Measurements from ENCODE around the gene CD68.

CD68 gene

GRCh38 chr17:7538891-7539545, 40.4 kb upstream of the CD68 start:
- Histone ChIP-seq H4K20me1 (ENCODE audit: low read depth, low read length) (no peaks in the 10 kb centered on the region), H3K27me3 (ENCODE audit: low read length) (no peaks in the 10 kb centered on the region), H3K4me2 (ENCODE audit: low read depth, low read length, poor library complexity, severe bottlenecking) (no peak overlapping the region), H3K79me2 (ENCODE audit: insufficient read depth, low read length) (no peaks in the 10 kb centered on the region), H3K9me2 (replicated peaks; ENCODE audit: insufficient read depth, low read length) (no peaks in the 10 kb centered on the region), H2AFZ (ENCODE audit: low read depth, low read length, severe bottlenecking) (no peak overlapping the region), H3K27ac (ENCODE audit: low read depth, low read length) (no peak overlapping the region), H3K4me3 (ENCODE audit: insufficient read depth, low read length, poor library complexity, severe bottlenecking) (no peak overlapping the region), H3K36me3 (ENCODE audit: low read length) (no peaks in the 10 kb centered on the region), H3K9me3 (ENCODE audit: insufficient read depth, low read length) (peaks cover 14% of the 10 kb centered on the region; the same call in 1 of the 2 replicates), H3F3A (ENCODE audit: insufficient read depth) (no peaks in the 10 kb centered on the region), H3K9ac (ENCODE audit: low read length) (no peak overlapping the region)
- TF ChIP-seq EZH2phosphoT487 (conservative IDR thresholded peaks at IDR 0.05; ENCODE audit: low read length), result no peak
- TF ChIP-seq CTCF (IDR thresholded peaks at IDR 0.05; ENCODE audit: insufficient read depth, low read length, poor library complexity, severe bottlenecking), result no peak

GRCh38 chr17:7541074-7541621, 38.3 kb upstream of the CD68 start:
- H3K27me3 ChIP-seq (ENCODE audit: low read length), result no peaks in the 10 kb centered on the region
- no peaks in the 10 kb centered on the region for H3K9me2 ChIP-seq (replicated peaks; ENCODE audit: insufficient read depth, low read length)
- no peak overlapping the region for H3K9ac ChIP-seq (ENCODE audit: low read length)
- H2AFZ ChIP-seq (ENCODE audit: low read depth, low read length, severe bottlenecking), result no peak overlapping the region
- H3K79me2 ChIP-seq (ENCODE audit: insufficient read depth, low read length), result no peaks in the 10 kb centered on the region
- no peak overlapping the region for H3K4me3 ChIP-seq (ENCODE audit: insufficient read depth, low read length, poor library complexity, severe bottlenecking)
- H3K4me2 ChIP-seq (ENCODE audit: low read depth, low read length, poor library complexity, severe bottlenecking), result no peak overlapping the region
- peaks cover 14% of the 10 kb centered on the region; the same call in 1 of the 2 replicates for H3K9me3 ChIP-seq (ENCODE audit: insufficient read depth, low read length)
- no peaks in the 10 kb centered on the region for H4K20me1 ChIP-seq (ENCODE audit: low read depth, low read length)
- H3K27ac ChIP-seq (ENCODE audit: low read depth, low read length), result no peak overlapping the region
- H3F3A ChIP-seq (ENCODE audit: insufficient read depth), result no peaks in the 10 kb centered on the region
- no peak for TF ChIP-seq CTCF (IDR thresholded peaks at IDR 0.05; ENCODE audit: insufficient read depth, low read length, poor library complexity, severe bottlenecking)
- no peak for TF ChIP-seq EZH2phosphoT487 (conservative IDR thresholded peaks at IDR 0.05; ENCODE audit: low read length)
- no peaks in the 10 kb centered on the region for H3K36me3 ChIP-seq (ENCODE audit: low read length)

DNA sequence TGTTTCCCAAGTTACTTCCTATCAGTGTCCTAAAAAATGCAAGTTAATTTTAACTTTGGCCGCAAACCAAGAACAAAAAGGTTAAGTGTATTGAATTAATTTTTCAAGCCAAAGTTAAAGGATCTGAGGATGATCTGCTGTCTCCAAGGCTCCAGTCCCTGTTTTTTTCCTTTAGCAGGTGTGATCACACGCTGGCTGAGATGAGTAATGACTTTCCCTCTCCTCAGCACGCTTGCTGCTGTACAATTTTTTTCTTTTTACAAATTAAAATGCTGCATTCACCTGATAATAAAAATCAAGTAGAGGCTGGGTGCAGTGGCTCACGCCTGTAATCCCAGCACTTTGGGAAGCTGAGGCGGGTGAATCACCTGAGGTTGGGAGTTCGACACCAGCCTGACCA, 34.5 kb upstream of the CD68 start:
- no peaks in the 10 kb centered on the region for H3K9me3 ChIP-seq (ENCODE audit: insufficient read depth, low read length)
- H3K27me3 ChIP-seq (ENCODE audit: low read length), result no peaks in the 10 kb centered on the region
- H3F3A ChIP-seq (ENCODE audit: insufficient read depth), result no peaks in the 10 kb centered on the region
- no peaks in the 10 kb centered on the region for H3K36me3 ChIP-seq (ENCODE audit: low read length)
- H3K79me2 ChIP-seq (ENCODE audit: insufficient read depth, low read length), result no peaks in the 10 kb centered on the region
- no peaks in the 10 kb centered on the region for H3K9me2 ChIP-seq (replicated peaks; ENCODE audit: insufficient read depth, low read length)
- no peak overlapping the region for H3K4me2 ChIP-seq (ENCODE audit: low read depth, low read length, poor library complexity, severe bottlenecking)
- H3K4me3 ChIP-seq (ENCODE audit: insufficient read depth, low read length, poor library complexity, severe bottlenecking), result no peak overlapping the region
- no peak overlapping the region for H3K9ac ChIP-seq (ENCODE audit: low read length)
- H3K27ac ChIP-seq (ENCODE audit: low read depth, low read length), result no peak overlapping the region
- H4K20me1 ChIP-seq (ENCODE audit: low read depth, low read length), result no peaks in the 10 kb centered on the region
- TF ChIP-seq CTCF (IDR thresholded peaks at IDR 0.05; ENCODE audit: insufficient read depth, low read length, poor library complexity, severe bottlenecking) (no peak), EZH2phosphoT487 (conservative IDR thresholded peaks at IDR 0.05; ENCODE audit: low read length) (no peak)
- H2AFZ ChIP-seq (ENCODE audit: low read depth, low read length, severe bottlenecking), result no peak overlapping the region
